Daoy (cell line): ENCODE data around the gene OSBPL2. TPM values are rescaled to one million over a fixed set of nuclear protein-coding genes. Genes with fewer than 3 reads are reported as not detected.

Experiments
- DNase-seq: peaks from one replicate; pipeline ENCODE4 v3.0.0-alpha.2; 2015; ENCODE audit warnings: low read depth
- total RNA-seq: library from RNA; depleted of rRNA; stranded (reverse); fragments of >200 nt; shearing (Covaris generic); gene quantifications from 2 replicates; pipeline ENCODE4 v1.2.3, GENCODE V29; 2014

OSBPL2 gene
- total RNA-seq, 1 experiment from 2014 or later, result 10.2 TPM

DNA sequence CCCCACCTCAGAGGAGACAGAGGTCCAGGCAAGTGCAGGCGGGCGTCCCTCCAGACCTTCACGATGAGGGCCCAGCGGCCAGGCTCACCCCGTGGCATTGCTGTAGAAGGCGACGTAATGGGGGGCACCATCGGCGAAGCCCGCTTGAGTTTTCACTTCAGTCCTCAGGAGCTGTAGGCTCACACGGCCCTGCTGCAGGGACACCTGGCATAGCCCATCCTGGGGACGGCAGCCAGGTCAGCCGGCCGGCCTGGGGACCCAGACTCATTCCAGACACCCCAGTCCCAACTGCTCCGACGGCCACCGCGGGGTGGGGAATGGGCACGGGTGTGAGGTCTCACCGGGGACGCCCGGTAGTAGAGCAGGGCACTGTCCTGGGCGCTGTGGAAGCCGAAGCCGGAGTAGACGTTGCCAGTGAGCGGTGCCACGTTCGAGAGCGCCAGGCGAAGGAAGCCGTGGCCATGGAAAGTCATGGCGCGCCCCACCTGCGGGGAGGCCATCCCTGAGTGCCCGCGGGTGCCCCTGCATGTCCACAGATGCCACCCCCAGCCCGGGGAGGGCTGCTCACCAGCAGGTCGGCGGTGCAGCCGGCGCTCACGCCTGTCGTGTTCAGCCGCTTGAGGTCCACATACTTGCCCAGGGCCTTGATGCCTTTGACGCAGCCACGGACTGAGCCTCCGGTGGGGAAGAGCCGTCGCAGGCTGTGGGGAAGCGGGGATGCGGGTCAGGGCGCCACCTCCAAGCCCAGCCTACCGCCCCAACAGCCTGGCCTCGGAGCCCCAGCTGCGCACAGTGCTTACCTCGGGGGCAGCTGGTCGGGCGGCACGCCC lies 73.7 kb downstream of the OSBPL2 start:
- DNase-seq, result no peak

DNA sequence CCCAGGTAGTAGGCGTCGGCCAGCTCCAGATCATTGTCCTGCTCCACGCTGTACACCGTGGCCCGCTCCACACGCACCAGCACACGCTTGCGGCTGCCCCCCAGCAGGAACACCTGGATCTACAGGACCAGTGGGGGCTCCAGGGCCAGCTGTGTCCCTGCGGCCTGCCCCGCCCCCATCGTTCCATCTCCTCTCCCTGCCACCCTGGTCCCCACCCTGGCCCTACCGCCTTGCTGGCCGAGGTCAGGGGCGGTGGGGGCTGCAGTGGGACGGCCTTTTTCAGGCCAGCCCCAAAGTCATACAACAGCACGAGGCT lies 74.3 kb downstream of the OSBPL2 start:
- no peak for DNase-seq

DNA sequence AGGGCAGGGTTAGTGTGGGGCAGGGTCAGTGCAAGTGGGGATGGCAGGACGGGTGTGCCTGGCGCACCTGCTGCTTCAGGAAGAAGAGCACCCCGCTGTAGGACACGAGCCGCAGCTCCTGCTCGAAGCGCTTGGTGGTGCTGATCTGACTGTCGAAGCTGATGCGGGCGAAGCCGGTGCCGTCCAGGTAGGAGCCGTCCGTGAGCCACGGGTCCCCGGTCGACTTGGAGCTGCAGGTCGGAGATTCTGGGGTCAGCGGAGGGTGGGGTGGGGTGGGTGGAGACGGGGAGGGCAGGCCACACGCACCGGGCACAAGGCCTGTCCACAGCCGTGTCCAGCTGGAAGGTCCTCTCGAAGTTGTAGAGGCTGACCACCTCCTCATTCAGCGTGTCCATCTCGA lies 74.7 kb downstream of the OSBPL2 start:
- DNase-seq, result no peak

DNA sequence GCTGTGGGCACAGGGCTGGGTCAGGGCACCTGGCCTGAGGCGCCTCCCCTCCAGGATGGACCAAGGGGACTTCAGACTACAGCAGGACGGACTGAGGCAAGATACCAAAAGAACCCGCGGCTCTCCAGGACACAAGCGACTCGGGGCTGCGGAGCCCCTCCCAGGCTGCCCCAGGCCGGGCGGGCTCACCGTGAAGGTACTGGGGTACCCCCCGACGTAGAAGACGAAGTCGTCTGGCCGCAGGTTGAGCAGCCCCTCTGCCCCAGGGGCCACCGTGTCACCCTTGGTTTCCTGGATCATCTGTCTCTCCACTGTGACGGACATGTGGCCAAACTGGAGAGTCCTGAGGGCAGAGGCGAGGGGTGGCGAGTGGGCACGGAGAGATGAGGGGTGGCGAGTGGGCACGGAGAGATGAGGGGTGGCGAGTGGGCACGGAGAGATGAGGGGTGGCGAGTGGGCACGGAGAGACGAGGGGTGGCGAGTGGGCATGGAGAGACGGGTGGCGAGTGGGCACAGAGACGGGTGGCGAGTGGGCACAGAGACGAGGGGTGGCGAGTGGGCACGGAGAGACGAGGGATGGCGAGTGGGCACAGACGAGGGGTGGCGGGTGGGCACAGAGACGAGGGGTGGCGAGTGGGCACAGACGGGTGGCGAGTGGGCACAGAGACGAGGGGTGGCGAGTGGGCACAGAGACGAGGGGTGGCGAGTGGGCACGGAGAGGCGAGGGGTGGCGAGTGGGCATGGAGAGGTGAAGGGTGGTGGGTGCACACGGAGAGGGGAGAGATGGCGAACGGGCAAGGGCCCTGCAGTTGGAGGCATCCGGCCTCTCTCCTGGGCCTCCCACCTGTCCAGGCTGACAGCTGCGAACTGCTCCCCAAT lies 75.4 kb downstream of the OSBPL2 start:
- DNase-seq, result no peak

DNA sequence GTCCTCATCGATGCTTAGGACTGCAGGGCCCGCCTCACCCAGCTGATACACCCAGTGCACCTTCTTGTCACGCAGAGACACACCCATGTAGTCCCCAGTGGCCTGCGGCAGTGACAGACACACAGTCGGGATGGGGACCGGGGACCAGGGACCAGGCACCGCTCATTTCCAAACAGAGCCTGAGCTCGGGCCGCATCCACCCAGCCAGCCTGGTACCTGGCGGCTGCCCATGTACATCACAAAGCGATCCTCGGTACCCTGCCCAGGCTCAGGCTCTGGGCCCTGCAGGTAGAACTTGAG lies 76.0 kb downstream of the OSBPL2 start:
- no peak for DNase-seq

DNA sequence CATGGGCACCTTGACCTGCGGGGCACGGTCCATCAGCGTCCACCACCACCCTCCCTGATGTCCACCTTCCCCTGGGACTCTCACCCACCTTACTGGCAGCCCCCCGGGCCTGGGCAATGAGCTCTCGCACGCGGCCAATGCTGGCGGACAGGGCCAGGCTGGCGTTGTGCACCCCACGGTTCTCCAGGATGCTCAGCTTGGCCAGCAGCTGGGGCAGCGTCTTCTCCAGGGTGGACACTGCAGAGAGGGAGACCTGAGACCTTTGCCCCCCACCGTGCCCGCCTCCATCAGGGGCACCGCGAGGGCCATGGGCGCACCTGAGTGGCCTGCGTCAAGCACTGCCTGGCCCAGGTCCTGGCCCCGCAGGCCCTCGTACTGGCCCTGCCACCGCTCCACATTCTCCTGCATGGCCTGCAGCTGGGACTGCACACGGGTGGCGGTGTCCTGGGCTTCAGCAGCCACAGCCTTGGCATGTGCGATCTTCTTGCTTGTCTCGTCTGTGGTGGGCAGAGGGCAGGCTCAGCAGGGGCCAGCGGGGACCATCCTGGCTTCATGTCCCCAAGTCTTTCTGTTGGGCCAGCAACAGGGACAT lies 76.5 kb downstream of the OSBPL2 start:
- no peak for DNase-seq

DNA sequence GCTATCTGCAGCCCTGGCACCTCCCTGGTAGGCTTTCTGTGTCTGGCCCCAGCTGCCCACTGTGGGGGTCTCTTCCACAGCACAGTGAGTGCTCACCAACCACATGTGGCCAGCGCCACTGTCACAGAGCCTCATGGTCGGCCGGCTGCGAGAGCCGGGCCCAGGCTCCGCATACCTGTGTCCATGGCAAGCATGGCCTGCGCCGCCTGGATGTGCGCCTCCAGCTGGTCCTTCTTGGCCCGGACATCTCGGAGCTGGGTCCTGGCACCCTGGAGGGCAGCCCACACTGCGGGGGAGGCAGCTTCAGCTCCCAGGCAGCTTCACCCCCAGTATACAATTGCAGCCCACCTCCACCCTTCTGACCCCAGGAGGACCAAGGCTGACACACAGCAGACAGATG lies 77.5 kb downstream of the OSBPL2 start:
- DNase-seq, result no peak

DNA sequence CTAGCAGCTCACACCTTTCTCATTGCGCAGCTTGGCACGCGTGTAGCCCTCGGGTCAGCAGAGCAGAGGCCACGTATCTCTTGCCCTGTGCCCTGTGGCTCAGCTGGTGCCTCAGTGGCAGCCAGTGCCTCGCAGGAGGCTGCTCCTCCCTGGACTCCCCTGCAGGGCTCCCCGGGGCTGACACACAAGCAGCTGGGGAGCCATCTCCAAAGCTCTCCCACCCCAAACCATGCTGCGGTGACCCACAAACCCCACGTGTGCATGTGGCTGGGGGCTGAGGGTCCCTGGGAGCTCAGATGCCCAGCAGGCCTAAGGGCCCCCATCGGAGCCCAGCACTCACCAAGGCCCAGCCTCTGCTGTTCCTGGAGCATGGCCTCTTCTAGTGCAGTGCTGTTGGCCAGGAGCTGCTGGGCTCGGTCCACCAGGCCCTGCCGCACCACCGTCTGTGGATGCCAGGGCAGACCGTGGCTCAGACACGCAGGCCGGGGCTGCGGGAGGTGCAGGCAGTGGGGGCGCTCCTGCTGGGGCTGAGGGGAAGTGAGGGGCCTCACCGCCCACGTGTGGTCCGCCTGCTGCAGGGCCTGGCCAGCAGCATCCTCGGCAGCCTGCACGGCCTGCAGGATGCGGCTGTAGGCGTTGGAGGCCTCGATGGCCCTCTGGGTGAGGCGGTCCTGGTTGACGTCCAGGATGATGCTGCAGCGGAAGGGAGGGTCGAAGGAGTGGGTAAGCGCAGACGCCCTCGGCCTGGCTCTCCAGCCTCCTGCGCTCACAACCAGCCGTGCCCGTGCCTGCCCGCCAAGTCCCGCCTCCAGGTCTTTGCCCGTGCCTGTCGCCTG lies 78.2 kb downstream of the OSBPL2 start:
- DNase-seq, result no peak

DNA sequence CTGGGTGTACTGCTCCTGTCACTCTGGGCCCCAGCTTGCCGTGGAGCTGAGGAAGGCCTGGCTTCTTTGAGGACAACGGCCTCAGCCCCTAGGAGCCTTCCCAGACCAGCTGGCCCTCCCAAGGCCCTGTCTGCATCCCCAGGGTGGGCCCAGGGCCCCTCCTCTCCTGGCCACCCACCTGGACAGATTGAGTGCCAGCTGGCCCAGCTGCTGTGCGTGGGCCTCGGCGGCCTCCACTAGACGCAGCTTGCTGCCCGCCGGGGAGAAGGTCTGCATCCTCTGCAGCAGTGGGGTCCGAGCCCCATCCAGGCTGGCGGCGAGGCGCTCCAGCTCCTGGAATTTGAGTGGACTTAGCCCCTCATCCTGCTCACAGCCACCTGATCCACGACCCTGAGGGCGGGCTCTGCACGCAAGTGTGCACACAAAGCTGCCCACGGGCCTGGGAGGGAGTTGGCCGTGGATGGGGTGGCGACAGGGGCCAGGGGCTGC lies 78.9 kb downstream of the OSBPL2 start:
- no peak for DNase-seq

DNA sequence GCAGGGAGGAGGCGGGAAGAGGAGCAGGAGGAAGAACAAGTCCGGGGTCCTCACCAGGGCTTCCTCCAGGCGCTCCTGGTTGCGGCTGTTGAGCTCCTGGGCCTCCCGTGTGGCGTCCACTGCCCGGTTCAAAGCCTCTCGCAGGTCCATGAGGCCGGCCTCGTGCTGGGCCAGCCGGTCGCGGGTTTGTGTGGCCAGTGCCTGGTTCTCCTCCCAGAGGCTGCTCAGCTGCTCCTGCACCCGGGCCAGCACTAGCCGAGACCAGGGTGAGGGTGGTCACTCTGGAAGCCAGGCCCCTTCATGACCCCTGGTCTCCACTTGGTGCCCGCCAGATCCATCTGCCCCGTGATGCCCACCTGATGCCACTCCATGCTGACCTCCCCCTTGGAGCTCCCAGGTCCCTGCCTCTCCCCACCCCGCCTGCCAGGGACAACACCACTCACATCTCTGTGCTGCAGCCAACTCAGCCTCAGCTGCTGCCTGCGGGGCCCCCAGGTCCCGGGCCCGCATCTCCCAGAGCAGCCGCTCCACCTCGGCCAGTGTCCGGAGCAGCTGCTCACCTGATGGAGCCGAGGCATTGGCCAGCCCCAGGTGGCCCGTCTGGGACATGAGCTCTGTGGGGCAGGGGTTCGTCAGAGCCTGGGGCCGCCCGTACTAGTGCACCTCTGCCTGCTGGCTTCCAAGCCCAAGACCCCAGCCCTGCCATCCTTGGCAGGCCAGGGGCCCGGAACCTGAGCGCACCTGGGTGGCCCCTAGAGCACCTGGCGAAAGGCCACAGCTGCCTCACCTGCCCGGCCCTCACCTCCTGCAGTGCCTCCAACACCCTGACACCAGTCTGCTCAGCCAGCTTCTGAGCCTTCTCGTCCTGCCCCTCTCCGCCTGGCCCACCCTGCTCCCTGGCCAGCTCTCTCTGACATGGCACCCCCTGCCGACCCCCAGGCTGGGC lies 80.4 kb downstream of the OSBPL2 start:
- no peak for DNase-seq

DNA sequence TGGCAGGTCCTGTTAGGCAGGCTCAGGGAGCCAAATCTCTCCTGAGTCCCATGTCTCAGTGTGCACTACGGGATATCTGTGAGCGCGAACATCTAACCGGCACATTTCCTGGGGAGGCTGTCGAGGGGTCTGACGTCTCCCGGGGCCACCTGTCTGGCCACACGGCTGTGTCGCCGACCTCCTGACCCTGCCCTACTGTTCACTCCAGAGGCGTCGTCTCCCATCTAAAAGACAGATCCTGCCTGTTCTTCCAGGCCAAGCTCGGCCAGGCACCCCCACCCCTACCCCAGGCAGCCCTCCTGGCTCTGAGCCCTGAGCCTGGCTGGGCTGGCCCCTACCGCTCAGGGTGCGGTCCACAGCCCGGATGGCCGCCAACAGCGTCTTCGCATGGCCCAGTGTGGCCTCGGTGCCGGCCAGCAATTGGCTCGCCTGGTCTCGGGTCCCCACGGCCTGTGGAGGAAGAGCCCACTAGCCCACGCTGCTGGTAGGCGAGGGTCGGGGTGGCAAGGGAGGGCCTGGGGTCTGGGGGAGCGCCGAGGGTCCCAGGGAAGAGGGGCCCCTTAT lies 81.1 kb downstream of the OSBPL2 start:
- no peak for DNase-seq

DNA sequence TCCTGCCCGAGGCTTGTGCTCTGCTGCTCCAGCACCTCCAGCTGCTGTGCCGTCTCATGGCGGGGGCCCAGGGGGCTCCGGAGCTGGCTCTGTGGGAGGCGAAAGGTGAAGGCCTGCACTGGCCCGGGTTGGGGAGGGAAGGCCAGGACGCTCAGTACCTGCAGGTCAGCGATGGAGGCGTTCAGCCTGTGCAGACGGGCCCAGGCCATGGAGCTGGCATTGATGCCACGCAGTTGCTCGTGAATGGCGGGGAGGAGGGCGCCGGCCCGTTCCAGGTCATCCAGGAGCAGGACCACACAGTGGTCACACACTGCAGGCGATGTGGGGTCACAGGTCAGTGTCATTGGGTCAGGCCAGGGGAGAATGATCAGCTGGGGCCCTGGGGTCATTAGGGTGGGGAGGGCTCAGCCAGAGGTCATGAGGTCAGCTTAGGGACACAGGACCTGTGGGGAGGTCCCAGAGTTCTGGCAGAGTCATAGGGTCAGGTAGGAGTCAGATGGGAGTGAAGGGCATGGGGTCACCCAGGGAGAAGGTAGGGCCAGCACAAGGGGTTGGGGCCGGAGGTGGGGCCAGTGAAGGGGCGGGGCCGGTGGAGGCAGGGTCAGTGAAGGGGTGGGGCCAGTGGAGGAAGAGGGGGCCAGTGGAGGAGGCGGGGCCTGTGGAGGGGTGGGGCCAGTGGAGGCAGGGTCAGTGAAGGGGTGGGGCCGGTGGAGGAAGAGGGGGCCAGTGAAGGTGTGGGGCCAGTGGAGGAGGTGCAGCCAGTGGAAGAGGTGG lies 82.4 kb downstream of the OSBPL2 start:
- DNase-seq, result peak; percentile 33

DNA sequence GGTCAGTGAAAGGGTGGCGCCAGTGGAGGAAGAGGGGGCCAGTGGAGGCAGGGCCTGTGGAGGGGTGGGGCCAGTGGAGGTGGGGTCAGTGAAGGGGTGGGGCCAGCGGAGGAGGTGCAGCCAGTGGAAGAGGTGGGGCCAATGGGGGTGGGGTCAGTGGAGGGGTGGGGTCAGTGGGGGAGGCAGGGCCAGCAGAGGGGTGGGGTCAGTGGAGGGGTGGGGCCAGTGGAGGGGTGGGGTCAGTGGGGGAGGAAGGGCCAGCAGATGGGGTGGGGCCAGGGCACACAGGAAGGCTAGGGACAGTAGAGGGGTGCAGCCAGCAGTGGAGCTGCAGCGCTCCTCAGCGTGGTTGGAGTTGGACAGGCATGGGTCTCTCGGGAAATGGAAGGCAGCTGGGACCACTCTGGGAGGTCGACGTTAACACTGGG lies 83.2 kb downstream of the OSBPL2 start:
- DNase-seq, result no peak

DNA sequence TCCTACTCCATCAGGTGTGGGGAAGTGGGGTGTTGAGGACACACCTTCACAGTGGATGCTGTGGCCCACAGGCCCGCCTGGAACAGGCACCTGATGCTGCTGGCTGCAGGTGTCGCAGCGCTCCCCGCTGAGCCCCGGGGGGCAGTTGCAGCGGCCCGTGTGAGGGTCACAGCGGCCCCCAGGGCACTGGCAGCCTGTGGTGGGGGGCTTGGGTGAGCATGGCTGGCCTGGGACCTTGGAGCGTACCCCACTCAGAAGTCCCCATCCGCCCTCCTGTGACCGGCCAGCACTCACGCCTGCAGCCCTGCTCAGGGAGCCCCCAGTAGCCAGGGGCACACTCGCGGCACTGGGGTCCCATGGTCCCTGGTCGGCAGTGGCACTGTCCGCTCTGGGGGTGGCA lies 83.7 kb downstream of the OSBPL2 start:
- no peak for DNase-seq

DNA sequence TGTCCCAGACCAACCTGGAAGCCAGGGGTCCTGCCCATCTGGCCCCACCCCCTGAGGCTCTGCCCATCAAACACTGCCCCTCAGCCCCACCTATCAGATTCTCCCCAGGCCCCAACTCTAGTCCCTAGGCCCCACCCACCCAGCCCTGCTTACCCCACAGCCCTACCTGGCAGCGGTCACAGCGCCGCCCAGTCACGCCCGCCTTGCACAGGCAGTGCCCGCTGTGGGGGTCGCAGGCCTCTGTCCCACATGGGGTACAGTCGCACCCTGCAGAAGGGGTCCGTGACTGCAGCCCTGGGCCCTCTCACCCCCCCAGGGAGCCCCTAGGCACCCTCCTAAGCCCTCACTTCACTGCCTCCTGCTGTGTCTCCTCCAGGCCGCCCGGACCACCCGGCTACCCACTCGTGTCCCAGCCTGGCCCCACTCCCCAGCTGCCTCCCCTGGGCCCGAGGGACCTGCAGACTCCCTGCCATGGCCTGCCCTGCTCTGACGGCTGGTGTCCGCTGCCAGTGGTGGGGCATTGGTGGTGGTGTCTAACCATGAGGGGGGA lies 84.2 kb downstream of the OSBPL2 start:
- DNase-seq, result no peak

DNA sequence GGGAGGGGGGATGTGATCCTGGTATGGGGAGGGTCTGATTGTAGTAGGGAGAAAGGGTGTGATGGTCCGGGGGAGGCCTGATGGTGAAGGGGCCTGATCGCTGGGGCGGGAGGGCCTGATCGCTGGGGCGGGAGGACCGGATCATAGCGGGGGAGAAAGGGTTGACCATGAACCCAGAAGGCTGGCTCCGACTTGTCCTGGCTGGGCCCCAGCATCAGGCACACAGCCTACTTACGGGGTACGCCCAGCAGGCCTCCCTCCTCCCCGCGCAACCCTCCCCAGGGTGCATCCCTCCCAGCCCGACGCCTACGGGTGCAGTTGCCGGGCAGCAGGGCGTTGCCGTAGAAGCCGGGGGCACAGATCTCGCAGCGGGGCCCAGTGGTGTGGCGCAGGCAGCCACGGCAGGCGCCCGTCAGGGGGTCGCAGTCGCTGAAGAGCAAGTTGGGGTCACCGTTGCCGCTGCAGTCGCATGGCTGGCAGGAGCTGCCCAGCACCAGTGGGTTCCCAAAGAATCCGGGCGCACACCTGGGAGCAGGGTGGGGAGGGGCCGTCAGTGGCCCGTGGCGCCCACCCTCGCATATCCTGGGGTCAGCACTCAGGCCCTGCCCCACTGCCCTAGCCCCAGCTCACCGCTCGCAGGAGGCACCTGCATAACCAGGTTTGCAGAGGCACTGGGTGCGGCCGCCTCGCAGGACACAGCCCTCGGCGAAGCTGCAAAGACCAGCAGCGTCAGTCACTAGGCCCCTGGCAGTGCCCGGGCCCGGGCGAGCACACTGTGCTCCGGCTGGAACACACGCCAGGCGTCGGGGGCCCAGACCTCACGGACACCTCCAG lies 85.0 kb downstream of the OSBPL2 start:
- DNase-seq, result no peak

DNA sequence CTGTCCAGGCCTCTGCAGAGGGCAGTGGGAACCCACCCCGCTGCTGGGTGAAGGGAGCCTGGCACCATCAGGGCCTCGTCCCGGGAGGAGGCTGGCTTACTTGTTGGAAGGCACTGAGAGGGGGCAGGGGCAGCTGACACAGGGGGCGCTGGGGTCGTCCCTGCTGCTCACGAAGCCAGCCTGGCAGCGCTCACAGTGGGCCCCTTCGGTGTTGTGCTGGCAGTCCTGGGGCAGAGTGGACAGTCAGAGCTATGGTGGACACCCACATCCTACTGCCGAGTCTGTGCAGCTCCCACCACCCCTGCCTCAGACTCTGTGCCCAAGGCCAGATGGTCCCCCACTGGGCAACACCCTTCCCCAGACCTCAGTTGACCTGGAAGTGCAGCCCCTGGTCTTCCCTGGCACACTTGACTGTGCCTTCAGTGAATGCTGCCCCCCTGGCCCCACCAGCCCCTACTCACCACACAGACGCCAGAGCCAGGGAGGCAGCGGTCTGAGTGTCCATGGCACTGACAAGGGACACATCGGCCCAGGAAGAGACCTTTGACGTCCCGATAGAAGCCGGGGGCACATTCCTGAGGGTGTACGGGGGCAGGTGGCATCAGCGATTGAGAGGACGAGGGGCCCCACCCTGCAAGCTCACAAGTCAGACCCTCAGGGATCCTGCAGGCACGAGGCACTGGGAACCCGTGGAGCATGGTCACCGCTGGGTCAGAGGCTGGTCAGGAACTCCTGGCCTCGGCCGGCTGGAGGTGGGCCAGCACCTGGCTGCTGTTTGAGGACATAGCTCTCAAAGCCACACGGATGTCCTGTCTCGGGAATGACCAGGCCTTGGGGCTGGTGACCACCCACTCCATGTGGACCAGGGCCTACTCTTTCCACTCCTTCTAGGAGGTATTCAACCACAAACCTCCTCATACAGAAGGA lies 85.9 kb downstream of the OSBPL2 start:
- no peak for DNase-seq
